ENCODE data around the gene LCE2A. TPM values are rescaled to one million over a fixed set of nuclear protein-coding genes. Genes with fewer than 3 reads are reported as not detected.

LCE2A gene
- total RNA-seq (2022; extraction: Qiagen RNA extraction): not detected in 5 replicates

GRCh38 chr1:152697701-152698600, at the start of gene LCE2A:
TSS of gene LCE2A (plus strand) at chr1:152698345. CDS start at chr1:152698902, 557 bp downstream.

GRCh38 chr1:152663098-152663497, 35.0 kb upstream of the LCE2A start, which contains the start of gene LCE2D:
TSS of gene LCE2D (plus strand) at chr1:152663380. CDS start at chr1:152664106, 726 bp downstream.

GRCh38 chr1:152674983-152675382, 23.2 kb upstream of the LCE2A start, which contains the start of gene LCE2C:
TSS of gene LCE2C (plus strand) at chr1:152675279. CDS start at chr1:152676016, 737 bp downstream.

GRCh38 chr1:152685823-152686222, 12.3 kb upstream of the LCE2A start, which contains the start of gene LCE2B:
TSS of gene LCE2B (plus strand) at chr1:152686123. CDS start at chr1:152686844, 721 bp downstream.

GRCh38 chr1:152707860-152708259, 9.7 kb downstream of the LCE2A start, which contains the start of gene LCE4A:
TSS of gene LCE4A (plus strand) at chr1:152708160. CDS start at chr1:152709076, 916 bp downstream.

Other genes starting within 250 kb of the LCE2A start
- not detected in 5 replicates for gene LCE5A, start 187.5 kb upstream of the LCE2A start, total RNA-seq (2022; extraction: Qiagen RNA extraction)
- 0.32 to 0.81 TPM (median 0.43 TPM) in 4 of 5 replicates, not detected in the other for gene CRCT1, start 183.9 kb upstream of the LCE2A start, total RNA-seq (2022; extraction: Qiagen RNA extraction)
- 0.24 to 0.26 TPM in 2 of 5 replicates, not detected in the others for gene LCE3E, start 131.6 kb upstream of the LCE2A start, total RNA-seq (2022; extraction: Qiagen RNA extraction)
- gene LCE3D, start 117.8 kb upstream of the LCE2A start, total RNA-seq (2022; extraction: Qiagen RNA extraction): 2.1 to 4.5 TPM (median 3.6 TPM) in 5 replicates
- not detected in 5 replicates for gene LCE3C, start 98.1 kb upstream of the LCE2A start, total RNA-seq (2022; extraction: Qiagen RNA extraction)
- not detected in 5 replicates for gene LCE3B, start 84.5 kb upstream of the LCE2A start, total RNA-seq (2022; extraction: Qiagen RNA extraction)
- not detected in 5 replicates for gene LCE3A, start 75.2 kb upstream of the LCE2A start, total RNA-seq (2022; extraction: Qiagen RNA extraction)
- gene LCE2D, start 35.0 kb upstream of the LCE2A start, total RNA-seq (2022; extraction: Qiagen RNA extraction): not detected in 5 replicates
- gene LCE2C, start 23.1 kb upstream of the LCE2A start, total RNA-seq (2022; extraction: Qiagen RNA extraction): not detected in 5 replicates
- gene LCE2B, start 12.2 kb upstream of the LCE2A start, total RNA-seq (2022; extraction: Qiagen RNA extraction): not detected in 5 replicates
- gene LCE4A, start 9.8 kb downstream of the LCE2A start, total RNA-seq (2022; extraction: Qiagen RNA extraction): not detected in 5 replicates
- gene KPRP, start 59.7 kb downstream of the LCE2A start, total RNA-seq (2022; extraction: Qiagen RNA extraction): not detected in 5 replicates
- not detected in 5 replicates for gene LCE1F, start 76.8 kb downstream of the LCE2A start, total RNA-seq (2022; extraction: Qiagen RNA extraction)
- not detected in 5 replicates for gene LCE1E, start 87.9 kb downstream of the LCE2A start, total RNA-seq (2022; extraction: Qiagen RNA extraction)
- gene LCE1D, start 98.4 kb downstream of the LCE2A start, total RNA-seq (2022; extraction: Qiagen RNA extraction): not detected in 5 replicates
- gene LCE1C, start 108.3 kb downstream of the LCE2A start, total RNA-seq (2022; extraction: Qiagen RNA extraction): 0.14 TPM in 1 of 5 replicates, not detected in the others
- 0.08 TPM in 1 of 5 replicates, not detected in the others for gene LCE1B, start 113.6 kb downstream of the LCE2A start, total RNA-seq (2022; extraction: Qiagen RNA extraction)
- gene LCE1A, start 129.1 kb downstream of the LCE2A start, total RNA-seq (2022; extraction: Qiagen RNA extraction): not detected in 5 replicates
- not detected in 5 replicates for gene LCE6A, start 144.5 kb downstream of the LCE2A start, total RNA-seq (2022; extraction: Qiagen RNA extraction)
- not detected in 5 replicates for gene LCE7A, start 161.7 kb downstream of the LCE2A start, total RNA-seq (2022; extraction: Qiagen RNA extraction)
- not detected in 5 replicates for gene SMCP, start 180.0 kb downstream of the LCE2A start, total RNA-seq (2022; extraction: Qiagen RNA extraction)
- gene IVL, start 210.2 kb downstream of the LCE2A start, total RNA-seq (2022; extraction: Qiagen RNA extraction): 0.05 to 0.12 TPM (median 0.09 TPM) in 5 replicates
- gene SPRR5, start 248.9 kb downstream of the LCE2A start, total RNA-seq (2022; extraction: Qiagen RNA extraction): not detected in 5 replicates